Lower leg skin (tissue), 3 donors: Measurements from ENCODE around the gene RFX5.

Experiments used
- POLR2A ChIP-seq, 2 donors: fragments of 450-650 bp; IDR thresholded peaks; one replicate each; pipeline ENCODE4 v1.6.1; 2016 to 2017; ENCODE audit warnings: antibody characterized with exemption in 2 of 2, mild to moderate bottlenecking in 1 of 2, moderate library complexity in 1 of 2
- TF ChIP-seq, protein P1 (sequence below), 3 donors: fragments of 450-650 bp; IDR thresholded peaks; one replicate each; pipeline ENCODE4 v1.5.1; 2016; ENCODE audit warnings: antibody characterized with exemption in 3 of 3, mild to moderate bottlenecking in 3 of 3, moderate library complexity in 2 of 3

GRCh38 chr1:151347523-151348246, 633 bp upstream of the RFX5 start:
- TF ChIP-seq POLR2A (IDR thresholded peaks at IDR 0.05) = no peak
- TF ChIP-seq, protein P1, sequence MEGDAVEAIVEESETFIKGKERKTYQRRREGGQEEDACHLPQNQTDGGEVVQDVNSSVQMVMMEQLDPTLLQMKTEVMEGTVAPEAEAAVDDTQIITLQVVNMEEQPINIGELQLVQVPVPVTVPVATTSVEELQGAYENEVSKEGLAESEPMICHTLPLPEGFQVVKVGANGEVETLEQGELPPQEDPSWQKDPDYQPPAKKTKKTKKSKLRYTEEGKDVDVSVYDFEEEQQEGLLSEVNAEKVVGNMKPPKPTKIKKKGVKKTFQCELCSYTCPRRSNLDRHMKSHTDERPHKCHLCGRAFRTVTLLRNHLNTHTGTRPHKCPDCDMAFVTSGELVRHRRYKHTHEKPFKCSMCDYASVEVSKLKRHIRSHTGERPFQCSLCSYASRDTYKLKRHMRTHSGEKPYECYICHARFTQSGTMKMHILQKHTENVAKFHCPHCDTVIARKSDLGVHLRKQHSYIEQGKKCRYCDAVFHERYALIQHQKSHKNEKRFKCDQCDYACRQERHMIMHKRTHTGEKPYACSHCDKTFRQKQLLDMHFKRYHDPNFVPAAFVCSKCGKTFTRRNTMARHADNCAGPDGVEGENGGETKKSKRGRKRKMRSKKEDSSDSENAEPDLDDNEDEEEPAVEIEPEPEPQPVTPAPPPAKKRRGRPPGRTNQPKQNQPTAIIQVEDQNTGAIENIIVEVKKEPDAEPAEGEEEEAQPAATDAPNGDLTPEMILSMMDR (IDR thresholded peaks at IDR 0.05) = no peak
